Islet precursor cell (in vitro differentiated cells): ENCODE measurements around the gene PIP5K1C.

ENCODE experiments used
- DNase-seq: peaks from one replicate; pipeline ENCODE4 v3.0.0-alpha.2; 2018

The PIP5K1C gene

DNA sequence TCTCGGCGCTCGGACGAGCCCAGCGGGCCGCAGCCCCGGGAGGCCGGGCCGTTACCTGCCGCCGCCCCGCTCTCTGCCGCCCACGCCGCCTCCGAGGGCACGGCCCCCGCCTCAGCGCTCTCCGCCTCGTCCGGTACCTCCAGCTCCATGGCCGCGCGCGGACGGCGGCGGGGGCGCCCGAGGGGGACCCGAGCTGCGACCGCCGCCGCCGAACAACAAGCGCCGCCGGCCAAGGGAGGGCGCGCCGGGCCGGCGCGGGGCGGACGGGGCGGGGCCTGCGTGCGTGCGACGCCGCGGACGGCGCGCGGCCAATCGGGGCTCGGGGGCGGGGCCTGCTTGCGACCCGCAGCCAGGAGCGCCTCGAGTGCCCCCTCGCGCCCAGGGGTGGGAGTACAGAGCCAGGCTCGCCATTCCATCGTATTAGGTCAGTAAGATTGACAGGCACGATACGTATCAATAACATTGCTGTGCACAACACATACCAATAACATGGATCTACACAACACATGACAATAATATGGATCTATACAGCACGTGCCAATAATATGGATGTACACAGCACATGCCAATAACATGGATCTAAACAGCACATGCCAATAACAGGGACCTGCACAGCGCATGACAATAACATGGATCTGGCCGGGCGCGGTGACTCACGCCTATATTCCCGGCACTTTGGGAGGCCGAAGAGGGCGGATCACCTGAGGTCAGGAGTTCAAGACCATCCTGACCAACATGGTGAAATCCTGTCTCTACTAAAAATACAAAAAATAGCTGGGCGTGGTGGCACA, at the start of gene PIP5K1C:
PIP5K1C (minus strand) TSS at position 227 of the 791 bp plus-strand sequence; CDS start at position 149, 78 bp downstream.
- peak; percentile 91 for DNase-seq

DNA sequence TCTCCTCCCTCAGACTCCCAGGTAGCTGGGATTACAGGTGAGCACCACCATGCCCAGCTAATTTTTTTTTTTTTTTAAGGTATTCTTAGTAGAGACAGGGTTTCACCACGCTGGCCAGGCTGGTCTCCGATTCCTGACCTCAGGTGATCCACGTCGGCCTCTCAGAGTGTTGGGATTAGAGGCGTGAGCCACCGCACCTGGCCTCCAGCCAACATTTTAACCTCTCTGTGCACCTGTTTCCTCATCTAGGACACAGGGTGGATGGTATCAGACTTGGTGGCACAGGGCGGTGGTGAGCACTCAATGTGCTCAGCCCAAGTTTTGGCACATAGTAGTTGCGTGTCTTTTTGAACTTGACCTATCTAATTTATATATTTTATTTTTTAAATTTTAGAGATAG, 48.7 kb upstream of the PIP5K1C start:
- DNase-seq: no peak

GRCh38 chr19:3746371-3747056, 46.2 kb upstream of the PIP5K1C start:
- no peak for DNase-seq

DNA sequence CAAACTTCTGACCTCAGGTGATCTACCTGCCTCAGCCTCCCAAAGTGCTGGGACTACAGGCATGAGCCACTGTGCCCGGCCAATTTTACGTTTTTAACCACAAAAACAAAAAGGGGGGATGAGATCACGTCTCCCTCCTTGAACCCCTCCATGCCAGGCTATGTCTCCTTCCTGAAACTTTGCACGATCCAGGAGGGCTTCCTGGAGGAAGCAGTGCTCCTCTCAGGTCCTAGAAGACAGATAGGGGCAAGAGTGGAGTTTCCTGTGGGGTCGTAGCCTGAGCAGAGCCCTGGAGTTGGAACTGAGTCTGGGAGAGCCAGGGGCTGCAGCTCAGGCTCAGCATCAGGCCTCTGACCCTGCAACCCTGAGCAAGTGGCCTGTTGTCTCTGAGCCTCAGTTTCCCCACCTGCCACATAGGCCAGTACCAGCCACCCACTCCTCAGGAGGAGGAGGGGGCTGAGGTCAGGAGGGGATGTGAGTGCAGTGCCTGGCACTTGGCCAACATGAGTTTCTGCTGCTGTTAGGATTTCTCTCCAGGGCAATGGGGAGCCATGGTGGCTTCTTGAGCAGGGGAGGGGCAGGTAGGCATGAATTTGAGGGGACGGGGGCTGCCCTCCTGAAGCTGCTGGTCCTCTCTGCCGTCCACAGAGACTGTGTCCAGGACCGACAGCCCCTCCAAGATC, 45.2 kb upstream of the PIP5K1C start:
- no peak for DNase-seq

- no peak for DNase-seq
Measured at GRCh38 chr19:3743486-3743885, 43.2 kb upstream of the PIP5K1C start.

GRCh38 chr19:3740431-3740830, 40.2 kb upstream of the PIP5K1C start:
- no peak for DNase-seq

DNA sequence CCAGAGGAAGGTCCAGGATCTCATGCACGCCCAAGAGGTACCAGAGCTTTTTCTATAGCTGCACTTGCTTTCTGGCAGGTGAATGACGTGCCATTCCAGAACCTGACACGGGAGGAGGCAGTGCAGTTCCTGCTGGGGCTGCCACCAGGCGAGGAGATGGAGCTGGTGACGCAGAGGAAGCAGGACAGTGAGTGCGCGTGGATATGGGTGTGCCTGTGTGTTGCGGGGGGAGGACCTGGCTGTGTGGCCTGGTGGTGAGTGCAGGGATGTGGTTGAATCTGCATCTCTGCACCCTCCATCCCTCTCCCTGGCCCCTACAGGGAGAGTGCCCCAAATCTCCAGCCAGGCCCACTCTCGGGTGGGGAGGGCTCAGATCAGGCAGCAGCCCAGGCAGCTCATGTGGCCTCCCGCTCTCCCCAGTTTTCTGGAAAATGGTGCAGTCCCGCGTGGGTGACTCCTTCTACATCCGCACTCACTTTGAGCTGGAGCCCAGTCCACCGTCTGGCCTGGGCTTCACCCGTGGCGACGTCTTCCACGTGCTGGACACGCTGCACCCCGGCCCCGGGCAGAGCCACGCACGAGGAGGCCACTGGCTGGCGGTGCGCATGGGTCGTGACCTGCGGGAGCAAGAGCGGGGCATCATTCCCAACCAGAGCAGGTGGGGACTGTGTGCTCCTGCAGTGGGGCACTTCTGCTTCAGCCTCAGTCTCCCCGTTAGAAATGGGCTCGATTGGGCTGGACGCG, 38.4 kb upstream of the PIP5K1C start:
- DNase-seq: no peak

DNA sequence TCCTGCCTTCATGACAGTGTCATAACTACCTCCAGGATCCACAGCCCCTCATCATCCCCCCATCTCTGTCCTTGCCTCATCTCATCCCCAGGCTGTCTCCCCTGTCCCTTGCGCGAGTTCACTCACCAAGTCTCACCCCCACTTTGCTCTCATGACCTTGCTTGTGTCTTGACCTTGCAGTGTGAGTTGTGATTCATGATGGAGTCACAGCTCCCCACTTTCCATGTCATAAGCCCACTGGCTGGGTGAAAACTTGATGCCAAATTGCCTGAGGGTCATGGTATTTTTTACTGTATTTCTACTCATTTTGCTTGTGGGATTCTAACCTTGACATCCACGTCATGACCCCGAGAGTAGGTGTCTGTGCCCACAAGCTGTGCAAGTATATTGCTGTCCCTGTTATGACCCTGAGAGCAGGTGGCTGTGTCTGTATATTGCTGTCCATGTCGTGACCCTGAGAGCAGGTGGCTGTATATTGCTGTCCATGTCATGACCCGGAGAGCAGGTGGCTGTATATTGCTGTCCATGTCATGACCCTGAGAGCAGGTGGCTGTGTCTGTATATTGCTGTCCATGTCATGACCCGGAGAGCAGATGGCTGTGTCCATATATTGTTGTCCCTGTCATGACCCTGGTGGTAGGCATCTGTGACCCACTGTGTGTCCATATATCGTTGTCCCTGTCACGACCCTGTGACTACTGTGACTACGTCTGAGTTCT, 37.4 kb upstream of the PIP5K1C start:
- DNase-seq: no peak

GRCh38 chr19:3736106-3736724, 35.9 kb upstream of the PIP5K1C start:
- DNase-seq: no peak

DNA sequence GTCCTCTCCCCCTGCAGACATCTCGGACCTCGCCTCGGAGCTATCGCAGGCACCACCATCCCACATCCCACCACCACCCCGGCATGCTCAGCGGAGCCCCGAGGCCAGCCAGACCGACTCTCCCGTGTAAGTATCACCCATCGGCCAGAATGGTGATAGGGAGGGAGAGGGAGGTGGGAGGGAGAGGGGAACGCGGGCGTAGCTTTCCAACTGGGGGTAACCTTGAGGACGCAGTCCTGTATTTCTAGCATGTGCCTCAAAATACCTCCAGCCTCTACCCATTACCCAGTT, 34.0 kb upstream of the PIP5K1C start:
- DNase-seq: no peak

- no peak for DNase-seq
Measured at GRCh38 chr19:3733549-3734309, 33.5 kb upstream of the PIP5K1C start.

- DNase-seq: no peak
Measured at GRCh38 chr19:3732108-3732507, 31.8 kb upstream of the PIP5K1C start.

DNA sequence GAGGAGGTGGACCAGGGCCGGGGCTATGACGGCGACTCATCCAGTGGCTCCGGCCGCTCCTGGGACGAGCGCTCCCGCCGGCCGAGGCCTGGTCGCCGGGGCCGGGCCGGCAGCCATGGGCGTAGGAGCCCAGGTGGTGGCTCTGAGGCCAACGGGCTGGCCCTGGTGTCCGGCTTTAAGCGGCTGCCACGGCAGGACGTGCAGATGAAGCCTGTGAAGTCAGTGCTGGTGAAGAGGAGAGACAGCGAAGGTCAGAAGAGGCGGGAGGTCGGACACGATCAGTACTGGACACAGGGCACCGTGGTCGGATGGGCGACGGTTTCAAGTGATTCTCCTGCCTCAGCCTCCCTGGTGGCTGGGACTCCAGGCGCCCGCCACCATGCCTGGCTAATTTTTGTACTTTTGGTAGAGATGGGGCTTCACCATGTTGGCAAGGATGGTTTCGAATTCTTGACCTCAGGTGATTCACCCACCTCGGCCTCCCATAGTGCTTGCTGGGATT, 30.2 kb upstream of the PIP5K1C start:
- no peak for DNase-seq

DNA sequence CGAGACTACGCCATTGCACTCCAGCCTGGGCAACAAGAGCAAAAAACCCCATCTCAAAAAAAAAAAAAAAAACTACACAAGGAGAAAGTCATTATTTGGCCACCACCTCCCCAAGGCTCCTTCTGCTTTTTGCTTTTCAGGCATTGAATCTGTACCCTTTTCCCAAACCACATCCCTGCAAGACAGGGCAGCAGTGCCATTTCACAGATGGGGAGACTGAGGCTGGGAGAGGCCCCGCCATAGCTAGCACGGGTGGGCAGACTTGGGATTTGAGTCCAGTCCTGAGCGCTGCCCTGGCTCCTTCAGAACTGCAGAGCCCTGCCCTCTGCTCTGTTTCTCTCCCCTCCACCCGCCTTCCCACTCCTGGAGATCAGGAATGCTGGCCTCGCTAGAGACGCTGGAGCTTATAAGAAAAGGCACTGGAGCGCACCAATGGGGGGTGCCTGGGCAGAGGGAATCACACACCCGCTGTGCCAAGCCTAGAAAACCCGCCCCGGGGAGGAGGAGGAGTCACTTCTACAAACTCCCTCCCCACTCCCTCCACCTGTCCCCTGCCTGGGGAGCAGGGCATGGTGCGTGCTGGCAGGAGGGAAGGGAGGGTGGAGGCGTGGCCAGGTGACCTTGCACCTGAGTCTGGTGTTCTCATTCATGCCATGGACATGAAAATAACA, 25.5 kb upstream of the PIP5K1C start:
- DNase-seq: no peak

GRCh38 chr19:3725121-3725520, 24.9 kb upstream of the PIP5K1C start:
- DNase-seq: no peak

GRCh38 chr19:3723883-3724282, 23.6 kb upstream of the PIP5K1C start:
- DNase-seq: no peak

GRCh38 chr19:3723110-3723488, 22.8 kb upstream of the PIP5K1C start:
- no peak for DNase-seq

DNA sequence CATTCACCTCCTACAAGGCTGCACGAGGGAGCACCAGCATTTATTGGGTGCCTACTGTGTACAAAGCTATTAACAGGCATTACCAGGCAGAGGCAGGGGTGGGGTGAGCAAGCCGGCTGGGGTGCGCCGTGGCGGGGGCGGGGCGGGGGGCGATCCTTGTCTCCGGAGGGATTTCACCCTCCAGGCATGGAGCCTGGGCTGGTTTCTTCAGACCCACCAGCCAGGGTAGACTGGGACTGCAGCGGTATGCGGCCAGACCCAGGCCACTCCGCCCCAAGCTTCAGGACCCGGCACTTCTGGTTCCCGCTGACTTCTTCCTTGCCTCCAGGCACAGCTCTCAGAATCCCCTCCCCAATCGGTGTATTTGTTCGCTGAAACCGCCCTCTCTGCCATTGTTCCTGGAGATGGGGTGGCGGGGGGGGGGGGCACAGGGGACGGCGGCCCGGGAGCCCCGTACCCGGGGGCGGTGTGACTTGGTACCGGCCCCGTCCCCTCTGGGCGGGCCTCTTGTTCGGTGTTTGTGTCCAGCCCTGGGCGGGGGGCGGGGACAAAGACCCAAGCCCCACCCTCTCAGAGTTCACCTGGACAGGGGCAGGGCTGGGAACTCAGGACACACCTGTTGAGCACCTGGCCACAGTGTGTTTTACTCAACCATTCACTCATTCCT, 22.3 kb upstream of the PIP5K1C start:
- peak; percentile 88 for DNase-seq

GRCh38 chr19:3721887-3722442, 21.7 kb upstream of the PIP5K1C start:
- DNase-seq: no peak
